HG02642 (cell line): ENCODE measurements around the gene INAFM1.
"Not testable (repeated sequence)": the region's sequence is repeated elsewhere in the genome, so short reads cannot be mapped to it uniquely, and the experiment has no call there.

ENCODE experiments used
- ATAC-seq: cut with Tn5 transposase; IDR thresholded peaks from one replicate; pipeline ENCODE4 v1.9.1; 2021; ENCODE audit warnings: mild to moderate bottlenecking; ENCODE audit not compliant: unreplicated experiment, poor library complexity

Gene INAFM1

DNA sequence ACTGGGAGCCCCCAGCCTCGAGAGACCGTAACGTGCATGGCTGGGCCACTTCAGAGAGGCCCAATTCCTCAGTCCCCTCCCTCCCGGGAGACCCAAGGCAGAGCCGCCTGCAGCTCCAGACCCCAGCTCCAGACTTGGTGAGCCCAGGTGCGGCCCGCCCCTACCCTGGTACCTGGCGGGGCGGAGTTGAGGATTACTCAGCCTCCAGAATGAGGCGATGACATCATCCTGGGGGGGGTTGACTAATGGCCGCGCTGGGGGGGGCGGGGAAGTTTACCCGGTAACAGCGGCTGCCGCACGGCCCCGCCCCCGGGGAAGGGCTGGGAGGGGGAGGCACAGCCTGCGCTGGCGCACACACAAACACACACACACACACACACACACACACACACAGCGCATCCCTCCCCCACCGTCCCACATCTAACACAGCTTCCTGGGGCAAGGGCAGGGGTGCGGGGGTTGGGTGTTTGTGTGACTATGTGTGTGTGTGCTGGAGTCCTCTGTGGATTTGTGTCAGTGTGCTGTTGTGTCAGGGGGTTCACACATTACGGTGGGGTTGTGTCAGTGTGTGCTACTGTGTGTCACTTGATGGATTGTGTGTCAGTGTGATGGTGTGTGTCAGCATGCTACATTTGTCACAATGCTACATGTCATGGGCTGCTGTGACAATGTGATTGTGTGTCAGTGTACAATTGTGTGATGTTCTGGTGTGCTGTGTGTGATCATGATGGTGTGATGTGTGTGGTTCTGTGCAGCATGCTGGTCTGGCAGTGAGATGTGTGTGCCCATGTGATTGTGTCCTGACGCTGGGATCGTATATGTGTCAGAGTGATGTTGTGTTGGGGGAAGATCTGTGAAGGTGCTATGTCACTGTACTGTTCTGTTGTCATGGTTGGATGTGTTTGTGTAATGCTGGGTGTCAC lies 33.4 kb upstream of the INAFM1 start:
- no peak for ATAC-seq

DNA sequence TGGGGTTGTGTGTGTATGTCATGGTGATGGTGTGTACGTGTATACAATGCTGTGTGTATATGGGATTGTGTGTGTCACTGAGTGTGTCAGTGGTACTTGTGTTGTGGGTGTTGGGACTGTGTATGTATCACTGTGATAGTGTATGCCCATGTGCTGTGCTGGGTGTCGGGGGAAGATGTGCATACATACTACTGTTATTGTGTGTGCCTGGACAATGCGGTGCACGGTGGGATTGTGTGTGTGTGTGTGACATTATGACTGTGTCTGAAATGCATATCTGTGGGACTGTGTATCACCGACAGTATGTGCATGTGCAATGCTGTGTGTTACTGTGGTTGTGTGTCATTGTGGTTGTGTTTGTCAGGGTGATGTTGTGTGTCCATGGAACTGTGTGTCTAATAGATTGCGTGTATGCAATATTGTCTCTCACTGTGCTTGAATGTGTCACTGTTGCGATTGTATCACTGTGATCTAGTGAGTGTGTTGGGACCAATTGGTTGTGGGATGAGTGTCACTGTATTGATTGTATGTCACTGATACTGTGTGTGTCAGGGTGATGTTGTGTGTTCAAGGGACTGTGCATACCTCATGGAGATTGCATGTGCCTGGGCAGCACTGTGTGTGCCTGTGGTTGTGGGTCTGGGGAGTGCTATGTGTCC lies 32.6 kb upstream of the INAFM1 start:
- no peak for ATAC-seq

DNA sequence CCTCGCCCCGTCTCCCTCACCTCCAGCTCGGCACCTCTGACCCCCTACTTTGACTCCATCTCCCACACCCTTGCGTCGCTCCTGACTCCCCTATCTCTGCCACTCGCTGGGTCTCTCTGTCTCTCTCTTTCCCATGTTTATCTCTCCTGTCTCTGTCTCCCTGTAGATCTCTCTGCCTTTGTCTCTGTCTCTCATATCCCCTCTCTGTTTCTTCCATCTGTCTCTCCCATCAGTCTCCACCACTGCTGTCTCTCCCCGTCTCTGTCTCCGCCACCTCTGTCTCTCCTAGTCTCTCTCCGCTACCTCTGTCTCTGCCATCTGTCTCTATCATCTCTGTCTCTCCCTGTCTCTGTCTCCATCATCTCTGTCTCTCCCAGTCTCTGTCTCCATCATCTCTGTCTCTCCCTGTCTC lies 31.3 kb upstream of the INAFM1 start:
- no peak for ATAC-seq

DNA sequence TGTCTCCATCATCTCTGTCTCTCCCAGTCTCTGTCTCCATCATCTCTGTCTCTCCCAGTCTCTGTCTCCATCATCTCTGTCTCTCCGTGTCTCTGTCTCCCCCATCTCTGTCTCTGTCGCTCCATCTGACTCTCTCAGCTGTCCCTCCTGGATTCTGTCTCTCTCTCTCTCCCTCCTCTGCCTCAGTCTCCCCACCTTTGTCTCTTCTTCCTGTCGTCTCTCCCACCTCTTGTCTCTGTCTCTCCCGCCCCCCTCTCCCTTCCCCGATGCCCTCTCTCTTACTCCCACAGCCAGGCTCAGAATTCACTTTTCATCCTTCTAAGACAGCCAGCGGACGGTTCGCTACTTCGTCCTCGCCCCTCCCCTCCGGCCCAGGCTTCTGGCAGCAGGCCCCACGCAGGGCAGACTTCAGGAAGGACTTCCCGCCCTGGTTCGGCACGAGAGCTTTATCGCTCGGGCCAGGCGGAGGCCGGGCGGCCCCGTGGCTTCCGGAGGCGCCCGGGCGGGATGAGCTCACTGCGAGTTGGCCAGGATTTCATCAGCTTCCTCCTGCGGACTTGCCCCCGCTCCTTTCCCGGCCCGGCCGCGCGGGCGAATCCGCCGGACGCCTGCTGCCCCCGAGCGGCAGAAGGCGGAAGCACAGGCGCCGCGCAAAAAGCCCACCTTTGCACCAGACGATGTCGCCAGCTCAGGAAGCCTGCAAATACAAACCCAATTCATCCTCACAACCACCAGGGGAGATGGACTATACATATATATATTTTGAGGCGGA lies 30.7 kb upstream of the INAFM1 start:
- ATAC-seq, result peak; percentile 63

DNA sequence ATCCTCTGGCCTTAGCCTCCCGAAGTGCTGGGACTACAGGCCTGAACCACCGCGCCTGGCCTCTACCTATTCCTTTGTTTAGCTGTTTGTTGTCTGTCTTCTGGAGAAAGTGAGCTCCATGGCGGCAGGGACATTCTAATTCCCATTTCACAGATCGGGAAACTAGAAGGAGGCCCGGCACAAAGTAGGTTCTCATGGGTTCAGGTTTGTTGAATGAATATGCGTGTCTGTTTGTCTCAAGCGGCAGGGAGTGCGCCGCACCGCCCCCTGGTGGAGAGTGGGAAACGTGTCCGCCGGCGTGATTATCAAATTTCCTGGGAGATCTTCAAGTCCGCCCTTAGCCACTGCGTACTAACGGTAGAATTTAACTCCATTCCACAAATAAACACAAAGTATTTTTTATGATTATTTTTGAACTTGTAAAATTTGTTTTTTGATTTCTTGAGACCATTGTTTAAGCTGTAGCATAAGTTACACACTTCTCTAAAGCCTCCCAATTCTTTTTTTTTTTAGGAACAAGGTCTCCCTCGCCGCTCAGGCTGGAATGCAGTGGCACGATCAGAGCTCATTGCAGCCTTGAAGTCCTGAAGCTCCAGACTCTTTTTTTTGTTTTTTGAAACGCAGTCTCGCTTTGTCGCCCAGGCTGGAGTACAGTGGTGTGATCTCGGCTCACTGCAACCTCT lies 27.2 kb upstream of the INAFM1 start:
- ATAC-seq, result no peak

DNA sequence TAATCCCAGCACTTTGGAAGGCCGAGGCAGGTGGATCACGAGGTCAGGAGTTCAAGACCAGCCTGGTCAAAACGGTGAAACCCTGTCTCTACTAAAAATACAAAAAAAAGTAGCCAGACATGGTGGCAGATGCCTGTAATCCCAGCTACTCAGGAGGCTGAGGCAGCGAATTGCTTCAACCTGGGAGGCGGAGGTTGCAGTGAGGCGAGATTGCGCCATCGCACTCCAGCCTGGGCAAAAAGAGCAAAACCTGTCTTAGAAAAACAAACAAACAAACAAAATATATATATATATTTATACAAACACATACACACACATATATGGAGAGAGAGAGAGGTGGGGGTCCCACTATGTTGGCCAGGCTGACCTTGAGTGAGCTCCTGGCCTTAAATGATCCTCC lies 21.7 kb upstream of the INAFM1 start:
- not testable (repeated sequence) for ATAC-seq

DNA sequence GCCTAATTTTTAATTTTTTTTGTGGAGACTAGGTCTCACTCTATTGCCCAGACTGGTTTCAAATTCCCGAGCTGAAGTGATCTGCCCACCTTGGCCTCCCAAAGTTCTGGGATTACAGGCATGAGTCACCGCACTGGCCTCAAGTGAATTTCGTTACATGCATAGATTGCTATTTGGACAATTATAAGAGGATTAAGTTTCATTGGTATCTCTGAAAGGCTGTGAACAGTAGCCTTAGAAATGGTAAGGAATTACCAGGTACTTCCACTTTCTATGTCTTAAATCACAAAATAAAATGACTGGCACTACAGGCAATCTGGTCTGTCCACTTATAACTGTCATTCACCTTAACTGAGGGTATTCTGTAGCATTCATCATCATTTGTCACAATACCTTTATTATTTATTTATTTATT lies 21.2 kb upstream of the INAFM1 start:
- no peak for ATAC-seq

DNA sequence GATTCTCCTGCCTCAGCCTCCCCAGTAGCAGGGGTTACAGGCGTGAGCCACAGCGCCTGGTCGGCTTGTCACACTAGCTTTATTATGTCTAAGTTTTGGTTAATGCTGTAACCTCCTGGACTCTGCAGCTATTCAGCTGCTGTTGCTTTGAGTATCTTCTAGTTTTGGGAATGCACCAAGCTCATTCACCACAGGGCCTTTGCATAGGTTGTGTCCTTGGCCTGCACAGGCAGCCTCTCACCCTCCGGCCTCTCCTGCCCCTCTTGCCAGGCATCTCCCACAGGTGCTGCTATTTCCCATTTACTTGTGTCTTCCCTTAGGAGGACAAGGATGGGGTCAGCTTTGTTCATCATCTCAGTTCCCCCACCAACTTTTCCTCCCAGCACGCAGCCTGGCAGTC lies 20.7 kb upstream of the INAFM1 start:
- ATAC-seq, result no peak

DNA sequence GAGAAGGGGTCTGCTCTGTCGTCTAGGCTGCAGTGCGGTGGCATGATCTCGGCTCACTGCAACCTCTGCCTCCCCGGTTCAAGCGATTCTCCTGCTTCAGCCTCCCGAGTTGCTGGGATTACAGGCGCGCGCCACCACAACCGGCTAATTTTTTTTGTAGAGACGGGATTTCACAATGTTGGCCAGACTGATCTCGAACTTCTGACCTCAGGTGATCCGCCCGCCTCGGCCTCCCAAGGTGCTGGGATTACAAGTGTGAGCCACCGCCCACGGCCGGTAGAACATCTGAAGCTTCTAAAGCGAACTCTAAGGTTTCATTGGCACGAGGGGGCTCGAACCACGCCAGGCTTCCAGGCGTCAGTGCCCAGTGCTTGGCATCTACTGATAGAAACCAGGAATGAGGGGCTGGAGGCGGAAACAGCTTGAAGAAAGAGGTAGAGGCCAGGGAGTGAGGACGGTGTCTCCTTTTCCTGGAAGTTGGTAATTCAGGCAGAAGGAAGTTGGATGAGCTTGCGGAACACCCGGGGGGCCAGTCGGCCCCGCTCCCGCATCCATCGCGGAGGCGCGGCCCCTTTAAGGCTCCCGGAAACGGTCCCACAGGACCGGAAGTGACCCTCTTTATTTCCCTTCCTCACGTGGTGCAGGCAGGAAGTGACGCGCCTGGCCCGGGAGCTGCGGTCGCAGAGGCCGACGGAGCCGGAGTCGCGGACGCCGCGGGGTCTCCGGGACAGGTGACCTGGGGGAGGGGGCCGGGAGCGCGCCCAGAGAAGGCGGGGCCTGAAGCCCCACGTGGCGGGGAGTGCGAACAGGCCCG lies 18.6 kb upstream of the INAFM1 start, which contains the start of gene CCDC9:
CCDC9 (plus strand) TSS at position 647 of the 814 bp plus-strand sequence. CDS start 1,876 bp downstream, outside the sequence.
- ATAC-seq, result peak; percentile 50

DNA sequence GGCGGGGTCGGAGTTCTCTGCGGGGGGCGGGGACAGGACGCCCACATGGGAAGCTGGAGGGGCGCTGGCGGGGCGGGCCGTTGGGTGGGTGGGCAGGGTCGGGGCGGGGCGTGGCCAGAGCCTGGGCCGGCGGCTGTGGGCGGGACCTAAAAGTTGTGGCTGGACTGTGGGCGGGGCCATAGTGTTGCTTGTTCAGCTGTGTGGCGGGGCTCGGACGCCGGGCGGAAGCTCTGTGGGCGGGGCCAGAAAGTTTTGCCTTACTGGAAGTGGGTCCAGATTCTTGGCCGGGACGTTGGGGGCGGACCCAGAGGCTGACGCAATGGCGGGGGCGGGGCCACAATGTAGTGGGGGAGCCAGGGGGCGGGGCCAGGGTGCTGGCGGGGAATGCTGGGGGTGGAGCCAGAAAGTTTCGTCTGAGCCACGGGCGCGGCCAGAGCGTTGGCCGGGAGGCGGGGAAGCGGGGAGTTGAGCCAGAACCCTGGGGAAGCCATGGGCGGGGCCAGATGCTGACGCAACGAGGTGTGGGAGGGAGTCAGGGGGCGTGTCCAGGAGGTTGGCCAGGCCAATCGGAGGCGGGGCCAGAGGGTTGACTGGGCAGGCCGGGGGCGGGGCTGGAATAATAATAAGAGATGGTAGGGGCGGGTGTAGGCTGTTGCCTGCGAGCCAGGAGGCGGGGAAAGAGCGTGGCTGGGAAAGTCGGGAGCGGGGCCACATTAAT lies 17.8 kb upstream of the INAFM1 start:
- ATAC-seq, result peak; percentile 74

DNA sequence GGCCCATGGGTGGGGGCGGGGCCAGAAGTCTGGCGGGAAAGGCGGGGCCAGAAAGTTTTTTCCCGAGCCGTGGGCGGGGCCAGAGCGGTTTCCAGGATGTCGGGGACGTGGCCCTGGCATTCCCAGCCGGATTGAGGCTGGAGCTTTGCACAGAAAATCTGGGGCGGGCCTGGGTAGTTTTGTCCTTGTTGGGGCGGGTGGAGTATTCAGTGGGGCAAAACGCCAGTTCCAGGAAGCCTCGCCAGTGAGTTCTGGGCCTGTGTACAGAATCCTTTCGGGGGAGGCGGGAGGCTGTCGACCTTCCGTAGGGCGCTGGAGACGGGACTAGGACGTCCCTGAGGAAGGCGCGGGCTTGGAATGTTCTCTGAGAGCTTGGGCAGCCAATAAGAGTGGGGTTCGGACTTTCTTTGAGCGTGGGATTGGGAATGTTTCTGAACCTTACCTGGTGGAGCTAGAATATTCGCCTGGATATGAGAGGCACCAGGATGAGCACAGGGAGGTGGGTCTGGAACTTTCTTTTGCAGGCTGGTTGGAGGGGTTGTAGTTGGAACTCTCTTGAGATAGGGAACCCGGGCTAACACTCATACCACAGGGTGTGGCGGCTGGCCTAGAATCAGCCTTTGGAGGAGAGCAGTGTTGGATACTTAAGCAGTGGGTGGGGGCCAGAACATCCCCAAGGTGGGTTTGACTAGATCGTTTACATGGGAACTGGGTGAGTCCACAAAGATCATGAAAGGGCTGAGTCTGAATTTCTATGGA lies 17.1 kb upstream of the INAFM1 start:
- ATAC-seq, result no peak

DNA sequence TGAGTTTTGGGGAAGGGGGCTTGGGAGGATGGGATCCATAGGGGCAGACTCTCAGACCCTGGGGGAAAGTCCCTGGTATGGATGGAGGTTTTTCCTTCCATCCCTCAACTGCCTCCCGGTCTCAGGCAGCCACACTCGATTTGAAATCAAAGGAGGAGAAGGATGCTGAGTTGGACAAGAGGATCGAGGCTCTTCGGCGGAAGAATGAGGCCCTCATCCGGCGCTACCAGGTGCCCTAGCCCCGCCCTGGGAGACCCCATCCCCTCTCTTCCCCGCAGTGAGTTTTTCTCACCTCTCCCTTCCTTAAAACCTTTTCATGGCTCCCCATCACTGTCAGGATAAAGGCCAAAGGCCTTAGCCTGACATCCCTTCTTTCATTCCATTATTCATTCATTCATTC lies 16.3 kb upstream of the INAFM1 start:
- ATAC-seq, result no peak

DNA sequence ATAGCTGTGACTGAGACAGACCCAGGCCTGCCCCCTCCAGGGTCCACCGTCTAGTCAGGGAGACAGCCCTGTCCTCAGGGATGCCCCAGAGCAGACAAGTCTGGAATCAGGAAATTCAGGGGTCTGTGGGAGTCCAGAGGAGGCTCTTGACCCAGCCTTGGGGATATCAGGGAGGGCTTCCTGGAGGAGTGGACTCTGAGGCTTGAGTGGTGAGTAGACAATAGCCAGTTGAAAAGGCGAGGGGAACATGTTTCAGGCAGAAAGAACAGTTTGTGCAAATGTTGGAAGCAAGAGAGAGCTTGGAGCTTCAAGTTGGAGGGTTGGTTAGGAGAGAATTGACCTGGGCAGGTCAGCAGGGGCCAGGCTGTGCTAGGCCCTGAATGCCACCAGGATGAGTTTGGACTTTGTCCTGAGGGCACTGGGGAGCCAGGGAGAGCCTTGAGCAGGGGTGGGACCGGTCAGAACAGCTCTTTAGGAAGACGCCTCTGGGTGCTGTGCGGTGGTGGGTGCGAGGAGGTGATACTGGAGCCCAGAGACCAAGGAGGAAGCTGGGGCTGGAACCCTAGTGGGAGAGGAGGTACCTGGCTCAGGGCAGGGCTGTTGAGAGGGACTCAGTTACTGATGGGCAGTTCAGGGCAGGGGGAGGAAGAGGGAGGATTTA lies 15.7 kb upstream of the INAFM1 start:
- ATAC-seq, result no peak

DNA sequence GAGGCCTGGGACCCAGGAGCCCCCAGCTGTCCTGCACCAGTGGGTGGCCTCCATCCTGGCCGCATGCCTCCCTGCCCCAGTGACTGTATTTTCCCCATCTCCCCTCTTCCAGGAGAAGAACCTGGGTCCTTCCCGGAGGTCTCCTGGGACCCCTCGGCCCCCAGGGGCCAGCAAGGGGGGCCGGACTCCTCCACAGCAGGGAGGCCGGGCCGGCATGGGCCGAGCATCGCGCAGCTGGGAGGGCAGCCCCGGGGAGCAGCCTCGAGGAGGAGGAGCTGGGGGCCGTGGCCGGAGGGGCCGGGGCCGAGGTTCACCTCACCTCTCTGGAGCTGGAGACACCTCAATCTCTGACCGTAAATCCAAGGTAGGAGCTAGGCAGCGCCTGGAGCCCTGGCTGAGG lies 14.2 kb upstream of the INAFM1 start:
- ATAC-seq, result no peak

DNA sequence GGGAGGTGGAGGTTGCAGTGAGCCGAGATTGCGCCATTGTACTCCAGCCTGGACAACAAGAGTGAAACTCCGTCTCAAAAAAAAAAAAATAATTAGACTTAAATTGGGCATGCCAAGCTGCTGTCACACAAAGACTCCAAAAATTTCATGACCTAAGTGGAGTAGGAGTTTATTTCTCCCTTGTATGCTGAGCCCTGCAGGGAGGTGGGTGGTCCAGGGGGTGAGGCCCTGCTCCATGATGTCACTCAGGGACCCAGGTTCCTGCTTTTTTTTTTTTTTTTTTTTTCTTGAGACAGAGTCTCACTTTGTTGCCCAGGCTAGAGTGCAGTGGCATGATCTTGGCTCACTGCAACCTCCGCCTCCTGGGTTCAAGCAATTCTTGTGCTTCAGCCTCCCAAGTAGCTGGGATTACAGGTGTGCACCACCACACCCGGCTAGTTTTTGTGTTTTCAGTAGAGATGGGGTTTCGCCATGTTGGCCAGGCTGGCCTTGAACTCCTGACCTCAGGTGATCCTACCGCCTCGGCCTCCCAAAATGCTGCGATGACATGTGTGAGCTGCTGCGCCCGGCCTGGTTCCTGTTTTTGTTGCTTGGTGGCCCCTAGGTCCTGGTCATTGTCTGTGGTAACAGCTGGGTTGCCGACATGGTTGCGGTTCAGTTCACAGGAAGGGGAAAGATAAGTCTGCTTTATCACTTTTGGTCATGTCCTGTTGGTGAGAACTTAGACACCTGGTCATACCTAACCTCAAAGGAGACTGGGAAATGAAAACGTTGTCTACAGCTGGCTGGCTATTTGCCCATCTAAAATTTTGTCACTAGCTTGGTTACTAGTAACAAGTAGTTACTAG lies 12.5 kb upstream of the INAFM1 start:
- peak; percentile 50 for ATAC-seq

DNA sequence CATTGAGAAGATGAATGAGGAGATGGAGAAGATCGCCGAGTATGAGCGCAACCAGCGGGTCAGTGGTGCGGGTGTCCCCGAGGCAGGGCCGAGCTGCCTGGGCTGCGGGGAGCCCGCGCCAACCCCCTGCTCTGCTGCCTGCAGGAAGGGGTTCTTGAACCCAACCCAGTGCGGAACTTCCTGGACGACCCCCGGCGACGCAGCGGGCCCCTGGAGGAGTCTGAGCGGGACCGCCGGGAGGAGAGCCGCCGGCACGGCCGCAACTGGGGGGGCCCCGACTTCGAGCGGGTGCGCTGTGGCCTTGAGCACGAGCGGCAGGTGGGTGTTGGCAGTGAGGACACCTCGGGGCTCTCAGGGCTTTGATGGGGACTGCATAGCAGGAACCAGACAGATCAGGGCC lies 10.1 kb upstream of the INAFM1 start:
- no peak for ATAC-seq
